NCI-H524 treated with DMSO at 0.1 percent for 48 hours (cell line): ENCODE data around the gene TLR6.
"Not testable (repeated sequence)": the region's sequence is repeated elsewhere in the genome, so short reads cannot be mapped to it uniquely, and the experiment has no call there.

Source experiments
- DNase-seq: peaks from one replicate; lab custom pipeline; 2025; lab: John Stamatoyannopoulos, UW

TLR6 gene

GRCh38 chr4:38822748-38823303 is 33.8 kb downstream of the TLR6 start:
- no peak for DNase-seq

GRCh38 chr4:38821739-38822138 is 34.9 kb downstream of the TLR6 start:
- no peak for DNase-seq

GRCh38 chr4:38820329-38821061 is 36.1 kb downstream of the TLR6 start:
- no peak for DNase-seq

GRCh38 chr4:38819569-38819968 is 37.0 kb downstream of the TLR6 start:
- DNase-seq = no peak

- DNase-seq = no peak
Observed at GRCh38 chr4:38818441-38818976, 38.1 kb downstream of the TLR6 start.

- DNase-seq = no peak
Observed at GRCh38 chr4:38815885-38816782, 40.5 kb downstream of the TLR6 start.

- no peak for DNase-seq
Observed at GRCh38 chr4:38814386-38814785, 42.2 kb downstream of the TLR6 start.

GRCh38 chr4:38811297-38811696 is 45.3 kb downstream of the TLR6 start:
- no peak for DNase-seq

- DNase-seq = not testable (repeated sequence)
Observed at GRCh38 chr4:38807462-38807861, 49.2 kb downstream of the TLR6 start.

GRCh38 chr4:38806251-38806650 is 50.4 kb downstream of the TLR6 start:
- DNase-seq = not testable (repeated sequence)

- DNase-seq = no peak
Observed at GRCh38 chr4:38805530-38806145, 51.0 kb downstream of the TLR6 start.

- DNase-seq = no peak
Observed at GRCh38 chr4:38804654-38805295, 51.8 kb downstream of the TLR6 start, which contains the start of gene TLR1. Gene TLR1 (minus strand): TSS chr4:38804791. CDS start chr4:38798831, 5,960 bp downstream.

GRCh38 chr4:38803833-38804653 is 52.6 kb downstream of the TLR6 start:
- no peak for DNase-seq

GRCh38 chr4:38802561-38803355 is 53.9 kb downstream of the TLR6 start:
- no peak for DNase-seq

- no peak for DNase-seq
Observed at GRCh38 chr4:38800961-38801450, 55.6 kb downstream of the TLR6 start.

- no peak for DNase-seq
Observed at GRCh38 chr4:38800366-38800765, 56.3 kb downstream of the TLR6 start.

- DNase-seq = no peak
Observed at GRCh38 chr4:38795087-38795486, 61.5 kb downstream of the TLR6 start.

GRCh38 chr4:38794051-38794450 is 62.6 kb downstream of the TLR6 start:
- no peak for DNase-seq

- DNase-seq = no peak
Observed at GRCh38 chr4:38791010-38791409, 65.6 kb downstream of the TLR6 start.

- no peak for DNase-seq
Observed at GRCh38 chr4:38788317-38788716, 68.3 kb downstream of the TLR6 start.
